ENCODE measurements around the gene RALGPS1. TPM values are rescaled to one million over a fixed set of nuclear protein-coding genes. Genes with fewer than 3 reads are reported as not detected.
"Not testable (repeated sequence)": the region's sequence is repeated elsewhere in the genome, so short reads cannot be mapped to it uniquely, and the experiment has no call there.

Gene RALGPS1
- polyA plus RNA-seq, 1 of the 3 experiments (the other 2 are of a cell fraction) = 3.9 TPM

- ChIA-PET POLR2A (no interaction called here), CTCF (interaction anchor here (1.1 kb wide), 2 partner anchors 8 to 17 kb away, joined by 3 to 4 read pairs; no protein-coding TSS in a partner anchor)
- Histone ChIP-seq H3K4me1 (ENCODE audit: control insufficient read depth in 1 of 2, insufficient read depth in 2 of 2, low read depth in 1 of 2, low read length in 1 of 2) (no peaks in the 10 kb centered on the region; a peak in 1 of 4 replicates), H3K27ac (ENCODE audit: low read depth in 2 of 2, low read length in 1 of 2) (no peak overlapping the region), H3K9me3 (no peaks in the 10 kb centered on the region), H3K9ac (no peak overlapping the region), H3F3A (replicated peaks; ENCODE audit: insufficient read depth) (no peaks in the 10 kb centered on the region), H3K4me2 (no peak overlapping the region), H3K4me3 (ENCODE audit: low read depth in 2 of 2, low read length in 1 of 2) (no peak overlapping the region), H3K27me3 (ENCODE audit: insufficient read depth) (no peaks in the 10 kb centered on the region), H3K79me2 (ENCODE audit: insufficient read depth) (no peaks in the 10 kb centered on the region), H3K36me3 (replicated peaks in 1 of 2; ENCODE audit: control insufficient read depth in 1 of 2, insufficient read depth in 2 of 2, low read length in 1 of 2) (no peaks in the 10 kb centered on the region), H3K9me2 (no peaks in the 10 kb centered on the region), H4K20me1 (ENCODE audit: insufficient read depth) (no peaks in the 10 kb centered on the region), H2AFZ (ENCODE audit: low read depth) (no peak overlapping the region)
- WGBS (ENCODE audit: low lambda C conversion rate) = 90% methylated on average over 6 of the region's 8 CpGs
- DNase-seq = no peak
- TF ChIP-seq EP300 (IDR thresholded peaks at IDR 0.05; ENCODE audit: borderline replicate concordance in 1 of 2, low read depth in 1 of 2, low read length in 1 of 2) (no peak), REST (IDR thresholded peaks at IDR 0.05; ENCODE audit: low read depth, low read length) (no peak), MXI1 (IDR thresholded peaks at IDR 0.05; ENCODE audit: low read depth, low read length) (no peak), EZH2phosphoT487 (IDR thresholded peaks at IDR 0.05; ENCODE audit: borderline replicate concordance, low read depth) (no peak), SIN3A (IDR thresholded peaks at IDR 0.05; ENCODE audit: borderline replicate concordance, low read depth, low read length) (no peak), CTCF (IDR thresholded peaks at IDR 0.05) (no peak), SMC3 (IDR thresholded peaks at IDR 0.05; ENCODE audit: low read depth, low read length) (no peak), USF1 (IDR thresholded peaks at IDR 0.05; ENCODE audit: borderline replicate concordance, low read depth) (no peak), MAX (IDR thresholded peaks at IDR 0.05; ENCODE audit: low read depth) (no peak), JUND (IDR thresholded peaks at IDR 0.05) (no peak), POLR2AphosphoS5 (IDR thresholded peaks at IDR 0.05; ENCODE audit: low read depth, low read length) (no peak), FOXM1 (IDR thresholded peaks at IDR 0.05; ENCODE audit: low read depth) (no peak), ELF1 (IDR thresholded peaks at IDR 0.05) (no peak)
These were observed 230.3 kb downstream of the RALGPS1 start for GRCh38 chr9:127144670-127145445.

GRCh38 chr9:127146841-127147240 lies 232.3 kb downstream of the RALGPS1 start:
- CTCF ChIA-PET = interaction anchor here (1.4 to 2.0 kb wide), 2 partner anchors 15 to 206 kb away, joined by 4 to 7 read pairs; no protein-coding TSS in a partner anchor
- H3K9ac ChIP-seq = not testable (repeated sequence)

More at GRCh38 chr9:127146841-127147240, 232.3 kb downstream of the RALGPS1 start:
- H3K4me1 ChIP-seq (ENCODE audit: control insufficient read depth in 1 of 2, insufficient read depth in 2 of 2, low read depth in 1 of 2, low read length in 1 of 2); H3K36me3 ChIP-seq (replicated peaks in 1 of 2; ENCODE audit: control insufficient read depth in 1 of 2, insufficient read depth in 2 of 2, low read length in 1 of 2); H3K79me2 ChIP-seq (ENCODE audit: insufficient read depth); DNase-seq; H3K27ac ChIP-seq (ENCODE audit: low read depth in 2 of 2, low read length in 1 of 2); H3K9me2 ChIP-seq; H3K4me2 ChIP-seq; H2AFZ ChIP-seq (ENCODE audit: low read depth); H3K4me3 ChIP-seq (ENCODE audit: low read depth in 2 of 2, low read length in 1 of 2); H3K27me3 ChIP-seq (ENCODE audit: insufficient read depth); H4K20me1 ChIP-seq (ENCODE audit: insufficient read depth); H3K9me3 ChIP-seq; POLR2A ChIA-PET; H3F3A ChIP-seq (replicated peaks; ENCODE audit: insufficient read depth): not testable (repeated sequence)
